Measurements from ENCODE around the gene DUSP28. TPM values are rescaled to one million over a fixed set of nuclear protein-coding genes. Genes with fewer than 3 reads are reported as not detected.
A peak's percentile ranks its signal among the peaks of the same experiment; 100 is the strongest.
"Not testable (repeated sequence)": the region's sequence is repeated elsewhere in the genome, so short reads cannot be mapped to it uniquely, and the experiment has no call there.

DUSP28 gene
- total RNA-seq, result 1.9 and 2.4 TPM in 2 replicates

- DNase-seq, result peak; percentile 92
Measured at GRCh38 chr2:240560084-240560479, at the start of gene DUSP28. DUSP28 (plus strand) TSS chr2:240560357; CDS start chr2:240560685, 328 bp downstream.

GRCh38 chr2:240510513-240511210 is 49.5 kb upstream of the DUSP28 start:
- DNase-seq, result no peak

GRCh38 chr2:240511351-240512108 is 48.6 kb upstream of the DUSP28 start:
- no peak for DNase-seq

GRCh38 chr2:240512109-240512485 is 48.1 kb upstream of the DUSP28 start:
- DNase-seq, result no peak

GRCh38 chr2:240512666-240513535 is 47.3 kb upstream of the DUSP28 start:
- no peak for DNase-seq

GRCh38 chr2:240513549-240514287 is 46.4 kb upstream of the DUSP28 start:
- peak; percentile 87 for DNase-seq

- no peak for DNase-seq
Measured at GRCh38 chr2:240514631-240515030, 45.5 kb upstream of the DUSP28 start.

- DNase-seq, result no peak
Measured at GRCh38 chr2:240517342-240517741, 42.8 kb upstream of the DUSP28 start.

GRCh38 chr2:240518981-240519380 is 41.2 kb upstream of the DUSP28 start:
- DNase-seq, result no peak

GRCh38 chr2:240519396-240520129 is 40.6 kb upstream of the DUSP28 start:
- peak; percentile 19 for DNase-seq

- DNase-seq, result no peak
Measured at GRCh38 chr2:240520130-240520973, 39.8 kb upstream of the DUSP28 start.

- no peak for DNase-seq
Measured at GRCh38 chr2:240520974-240521350, 39.2 kb upstream of the DUSP28 start.

GRCh38 chr2:240521885-240522284 is 38.3 kb upstream of the DUSP28 start:
- not testable (repeated sequence) for DNase-seq

- DNase-seq, result no peak
Measured at GRCh38 chr2:240522406-240522805, 37.8 kb upstream of the DUSP28 start.

- DNase-seq, result no peak
Measured at GRCh38 chr2:240523451-240524281, 36.5 kb upstream of the DUSP28 start.

- peak; percentile 7 for DNase-seq
Measured at GRCh38 chr2:240524963-240525718, 35.0 kb upstream of the DUSP28 start.

- no peak for DNase-seq
Measured at GRCh38 chr2:240525802-240526201, 34.4 kb upstream of the DUSP28 start.

GRCh38 chr2:240526521-240526920 is 33.6 kb upstream of the DUSP28 start:
- no peak for DNase-seq

GRCh38 chr2:240527153-240527750 is 32.9 kb upstream of the DUSP28 start:
- no peak for DNase-seq

All from dermis blood vessel endothelial cell (primary cell).